ENCODE results near the gene BRMS1. TPM values are rescaled to one million over a fixed set of nuclear protein-coding genes. Genes with fewer than 3 reads are reported as not detected.
"Not testable (repeated sequence)": the region's sequence is repeated elsewhere in the genome, so short reads cannot be mapped to it uniquely, and the experiment has no call there.

The BRMS1 gene
- total RNA-seq, 1 donor from 2014 or later = 45.9 TPM

DNA sequence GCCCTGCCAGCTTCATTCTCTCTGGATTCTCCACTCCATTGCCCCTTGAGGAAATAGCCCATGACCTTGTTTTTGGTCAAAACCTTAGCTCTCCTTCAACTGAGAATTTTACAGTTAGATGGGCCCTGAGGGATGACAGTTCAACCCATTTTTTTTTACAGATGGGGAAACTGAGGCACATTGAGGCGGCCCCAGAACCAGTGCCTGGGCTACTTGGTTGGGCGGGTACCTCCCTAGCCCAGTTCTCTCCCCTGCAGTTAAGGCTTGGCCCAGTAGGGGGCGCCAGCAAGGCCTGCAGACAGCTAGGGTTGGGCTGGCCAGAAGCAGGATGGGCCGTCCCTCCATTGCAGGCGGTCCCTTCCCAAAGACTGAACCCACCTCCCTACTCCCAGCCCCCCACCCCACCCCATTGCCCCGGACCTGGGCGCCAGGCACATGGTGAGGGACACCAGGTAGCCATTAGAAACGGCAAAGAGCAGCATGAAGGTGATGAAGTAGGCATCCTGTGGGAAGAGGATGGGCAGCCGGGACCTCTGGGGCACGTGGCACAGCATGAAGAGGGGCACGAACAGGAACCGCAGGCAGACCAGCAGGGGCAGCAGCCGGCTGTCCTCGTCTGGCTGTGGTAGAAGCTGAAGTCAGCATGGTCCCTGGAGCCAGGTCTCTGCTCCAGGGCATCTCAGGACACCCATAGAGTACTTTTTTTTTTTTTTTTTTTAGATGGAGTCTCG lies 19.1 kb upstream of the BRMS1 start:
- no peak for DNase-seq (ENCODE audit: low read depth)

DNA sequence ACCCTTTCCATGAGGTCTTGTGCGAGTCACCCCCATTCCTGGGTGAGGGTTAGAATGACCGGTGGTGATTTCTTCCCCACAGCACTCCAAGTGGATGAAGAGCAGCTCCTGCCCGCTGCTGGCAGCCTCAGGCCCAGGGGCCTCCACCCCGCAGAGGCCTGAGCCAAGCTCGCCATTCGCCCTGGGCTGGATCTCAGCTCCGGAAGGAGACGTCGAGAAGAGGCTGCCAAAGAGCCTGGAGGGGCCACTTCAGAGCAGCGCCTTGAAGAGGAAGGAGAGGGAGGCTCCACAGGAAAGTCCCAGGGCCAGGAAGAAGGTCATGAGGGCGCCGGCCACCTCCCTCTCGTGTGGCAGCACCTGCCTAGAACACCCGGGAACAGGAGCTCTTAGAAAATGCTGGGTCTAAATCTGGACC lies 18.3 kb upstream of the BRMS1 start:
- no peak for DNase-seq (ENCODE audit: low read depth)

DNA sequence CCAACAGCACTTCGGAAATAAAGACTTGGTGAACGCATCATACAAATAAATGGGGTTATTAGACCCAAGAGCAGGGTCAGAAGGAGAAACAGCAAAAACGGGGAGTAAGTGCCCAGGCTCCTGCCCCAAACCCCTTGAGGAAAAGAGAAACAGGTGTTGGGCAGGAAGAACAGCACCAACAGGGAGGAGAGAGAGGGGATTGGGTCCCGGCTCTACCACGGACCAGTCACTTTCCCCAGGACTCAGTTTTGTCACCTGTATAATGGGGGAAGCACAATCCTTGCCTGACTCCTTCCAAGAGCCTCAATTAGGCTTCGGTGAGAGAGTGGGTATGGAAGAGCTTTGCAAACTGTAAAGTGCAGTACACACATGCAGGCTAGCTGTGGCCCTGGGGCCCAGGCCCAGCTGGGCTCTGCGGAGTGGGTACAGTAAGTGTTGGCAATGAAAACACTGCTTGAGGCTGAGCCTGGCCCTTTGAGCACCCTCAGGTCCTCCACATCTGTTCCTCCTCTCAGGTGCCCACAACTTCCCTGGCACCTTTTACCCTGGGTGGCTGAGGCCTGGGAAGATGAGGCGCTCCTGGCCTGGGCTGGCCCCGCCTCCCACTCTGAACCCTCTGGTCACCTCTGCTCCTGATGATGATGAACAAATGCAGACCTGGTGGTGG lies 17.7 kb upstream of the BRMS1 start:
- DNase-seq (ENCODE audit: low read depth) = no peak

DNA sequence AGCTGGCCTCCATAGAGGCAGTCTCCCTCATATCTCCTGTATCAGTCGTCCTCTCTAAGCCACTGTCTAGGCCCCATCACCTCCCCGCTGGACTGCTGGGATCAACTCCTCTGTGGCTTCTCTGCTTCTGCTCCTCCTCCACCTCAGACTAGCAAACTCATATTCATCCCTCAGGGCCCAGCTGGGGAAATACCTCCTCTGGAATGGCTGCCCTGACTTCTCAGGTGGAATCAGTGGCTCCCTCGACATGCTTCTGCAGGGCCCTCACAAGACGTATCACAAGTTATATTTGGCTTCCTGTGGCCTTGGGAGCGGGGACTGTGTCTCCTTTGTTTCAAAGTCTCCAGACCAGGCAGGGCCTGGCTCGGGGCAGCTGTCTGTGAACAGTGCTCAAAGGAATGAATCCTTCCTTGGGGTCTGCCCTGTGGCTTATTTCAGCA lies 16.6 kb upstream of the BRMS1 start:
- peak; percentile 76 for DNase-seq (ENCODE audit: low read depth)

DNA sequence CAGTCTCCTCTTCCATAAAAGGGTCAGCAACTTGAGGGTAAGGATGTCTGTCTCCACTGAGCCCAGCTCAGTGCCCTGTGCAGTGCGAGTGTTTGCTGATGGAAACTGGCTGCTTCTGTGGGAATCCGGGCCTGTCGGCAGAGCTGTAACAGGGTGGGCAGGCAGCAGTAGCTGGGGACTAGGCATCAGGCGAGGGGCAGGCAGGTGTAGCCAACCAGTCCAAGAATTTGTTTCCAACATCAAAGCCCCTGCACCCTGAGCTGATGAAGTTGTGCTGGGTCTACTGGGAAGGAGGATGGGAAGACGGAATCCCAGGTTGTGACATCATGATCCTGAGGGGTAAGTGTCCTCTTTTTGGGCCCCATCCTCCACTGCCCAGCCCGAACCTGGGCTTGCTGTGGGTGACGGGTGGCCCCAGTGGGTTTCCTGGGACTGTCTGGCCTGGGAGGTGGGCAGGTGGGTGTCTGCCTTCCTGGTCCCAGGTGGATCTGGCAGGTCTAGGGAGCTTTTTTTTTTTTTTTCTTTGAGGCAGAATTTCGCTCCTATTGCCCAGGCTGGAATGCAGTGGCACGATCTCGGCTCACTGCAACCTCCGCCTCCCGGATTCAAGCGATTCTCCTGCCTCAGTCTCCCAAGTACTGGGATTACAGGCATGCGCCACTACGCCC lies 15.6 kb upstream of the BRMS1 start:
- no peak for DNase-seq (ENCODE audit: low read depth)

DNA sequence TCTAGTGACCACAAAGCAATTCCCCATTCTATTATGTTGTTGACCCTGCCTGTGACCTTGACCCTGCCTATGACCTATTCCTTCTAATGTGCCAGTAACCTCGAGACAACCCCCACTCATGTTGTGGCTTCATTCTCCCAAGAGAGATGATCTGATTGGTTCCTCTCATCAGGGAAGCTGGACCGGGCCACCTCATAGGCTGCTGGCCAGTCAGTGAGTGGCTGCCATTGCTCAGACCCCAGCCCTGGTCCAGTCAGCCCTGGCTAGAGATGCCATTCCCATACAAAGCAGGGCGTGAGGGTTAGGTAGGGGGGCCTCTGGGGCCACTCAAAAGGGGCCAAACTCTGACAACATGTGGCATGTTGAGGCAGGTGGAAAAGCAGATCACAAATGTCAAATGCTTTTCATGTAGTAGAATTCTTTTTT lies 14.8 kb upstream of the BRMS1 start:
- no peak for DNase-seq (ENCODE audit: low read depth)

DNA sequence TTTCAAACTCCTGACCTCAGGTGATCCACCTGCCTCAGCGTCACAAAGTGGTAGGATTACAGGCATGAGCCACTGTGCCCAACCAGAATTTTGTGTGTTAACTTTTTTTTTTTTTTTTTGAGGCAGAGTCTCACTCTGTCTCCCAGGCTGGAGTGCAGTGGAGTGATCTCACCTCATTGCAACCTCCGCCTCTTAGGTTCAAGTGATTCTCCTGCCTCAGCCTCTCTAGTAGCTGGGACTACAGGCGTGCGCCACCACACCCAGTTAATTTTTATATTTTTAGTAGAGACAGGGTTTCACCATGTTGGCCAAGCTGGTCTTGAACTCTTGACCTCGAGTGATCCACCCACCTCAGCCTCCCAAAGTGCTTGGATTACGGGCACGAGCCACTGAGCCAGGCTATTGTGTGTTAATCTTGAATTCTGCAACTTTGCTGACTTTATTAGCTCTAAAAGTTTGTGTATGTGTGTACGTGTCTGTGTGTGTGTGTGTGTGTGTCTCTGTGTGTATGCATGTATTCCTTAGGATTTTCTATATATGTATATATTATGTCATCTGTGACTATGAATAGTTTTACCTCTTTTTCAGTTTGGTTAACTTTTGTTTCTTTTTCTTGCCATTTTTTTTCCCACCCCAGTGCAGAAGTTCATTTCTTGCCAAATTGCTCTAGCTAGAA lies 5.8 kb upstream of the BRMS1 start:
- DNase-seq (ENCODE audit: low read depth) = not testable (repeated sequence)

DNA sequence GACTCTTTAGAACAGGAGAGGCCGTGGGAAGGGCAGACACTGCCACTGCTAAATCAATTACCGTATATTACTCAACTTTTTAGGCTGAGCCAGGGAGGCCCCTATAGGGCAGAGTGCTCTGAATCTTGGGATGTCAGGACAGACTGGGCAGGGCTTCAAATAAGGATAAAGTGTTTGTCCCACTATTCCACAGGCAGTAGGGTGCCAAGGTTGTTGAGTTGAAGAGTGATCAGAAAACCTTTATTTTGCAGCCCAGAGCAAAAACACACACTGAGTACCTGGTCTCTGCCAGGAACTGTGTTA lies 4.1 kb upstream of the BRMS1 start:
- no peak for DNase-seq (ENCODE audit: low read depth)

DNA sequence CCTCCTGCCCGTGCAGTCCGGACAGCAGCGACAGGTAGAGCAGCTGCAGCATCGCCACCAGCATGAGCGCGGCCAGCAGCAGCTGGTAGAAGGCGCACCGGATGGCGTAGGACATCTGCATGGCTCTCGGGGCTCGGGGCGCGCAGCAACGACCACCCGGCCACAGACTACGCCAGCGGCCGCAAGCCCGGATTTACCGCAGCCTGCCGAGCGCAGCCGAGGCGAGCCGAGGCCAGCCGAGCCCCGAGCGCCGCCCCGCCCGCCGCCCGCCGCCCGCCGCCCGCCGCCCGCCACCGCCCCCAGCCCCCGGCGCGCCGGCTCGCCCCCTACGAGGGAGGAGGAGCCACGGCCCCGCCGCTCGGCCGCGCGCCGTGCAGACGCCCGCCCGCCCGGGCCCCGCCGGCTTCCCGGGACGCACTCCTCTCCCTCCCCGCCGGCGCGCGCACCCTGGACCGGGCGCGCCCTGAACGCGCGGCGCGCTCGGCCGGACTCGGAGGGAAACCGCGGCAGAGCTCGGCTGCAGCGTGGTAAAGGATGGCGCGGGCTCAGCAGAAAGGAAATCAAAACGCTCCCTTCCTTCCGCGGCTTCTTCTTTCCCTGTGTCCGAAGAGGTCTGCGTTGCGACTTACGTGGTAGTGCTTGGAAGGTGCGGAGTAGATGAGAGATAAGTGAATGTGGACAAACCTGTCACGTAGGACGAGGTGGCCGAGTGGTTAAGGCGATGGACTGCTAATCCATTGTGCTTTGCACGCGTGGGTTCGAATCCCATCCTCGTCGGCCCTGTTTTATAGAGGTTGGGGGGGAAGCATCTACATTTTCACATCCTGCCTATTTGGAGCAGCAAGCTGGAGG lies 2.7 kb upstream of the BRMS1 start, which contains the start of gene B4GAT1:
Gene B4GAT1 (minus strand): TSS at position 205 of the 852 bp plus-strand sequence. CDS start 84 bp downstream, at position 121.
- peak; percentile 86 for DNase-seq (ENCODE audit: low read depth)

DNA sequence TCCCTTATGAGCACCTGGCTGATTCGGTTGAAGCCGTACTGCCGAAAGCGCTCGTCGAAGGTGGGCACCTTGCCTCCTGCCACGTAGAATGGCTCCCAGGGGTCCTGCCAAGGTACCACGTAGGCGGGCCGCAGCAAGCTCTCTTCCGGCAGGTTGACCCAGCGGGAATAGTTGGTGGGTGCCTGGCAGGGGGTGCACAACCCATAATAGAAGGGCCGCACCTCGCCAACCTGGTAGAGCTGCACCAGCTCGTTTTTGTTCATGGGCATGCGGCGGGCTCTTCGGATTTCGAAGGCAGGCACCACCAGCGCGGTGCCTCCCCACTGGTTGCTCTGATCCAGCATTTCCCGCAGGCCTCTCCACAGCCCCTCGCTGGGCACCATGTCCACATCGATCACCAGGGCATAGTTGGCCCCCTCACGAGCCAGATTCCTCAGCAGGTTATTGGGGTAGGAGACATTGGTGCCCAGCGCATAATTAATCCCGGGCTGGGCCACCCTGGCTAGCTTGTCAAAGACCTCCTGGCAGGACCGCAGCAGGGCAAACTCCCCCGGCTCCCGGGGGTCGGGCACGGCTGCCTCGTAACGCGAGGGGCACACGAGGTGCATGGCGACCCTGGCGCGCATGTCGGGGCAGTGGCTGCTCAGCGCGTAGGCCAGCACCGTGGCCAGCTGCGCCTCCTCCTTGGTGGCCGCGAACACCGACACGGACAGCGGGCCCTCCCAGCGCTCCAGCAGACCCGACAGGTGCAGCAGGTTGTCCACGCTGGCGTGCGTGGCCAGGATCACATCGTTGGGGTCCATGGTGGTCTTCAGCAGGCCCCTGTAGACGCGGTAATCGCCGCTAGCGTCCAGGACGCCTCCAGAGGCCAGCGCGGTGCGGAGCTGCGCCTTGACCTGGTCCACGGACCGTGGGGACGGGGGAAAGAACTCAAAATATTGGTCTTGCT lies 1.8 kb upstream of the BRMS1 start:
- DNase-seq (ENCODE audit: low read depth) = no peak

DNA sequence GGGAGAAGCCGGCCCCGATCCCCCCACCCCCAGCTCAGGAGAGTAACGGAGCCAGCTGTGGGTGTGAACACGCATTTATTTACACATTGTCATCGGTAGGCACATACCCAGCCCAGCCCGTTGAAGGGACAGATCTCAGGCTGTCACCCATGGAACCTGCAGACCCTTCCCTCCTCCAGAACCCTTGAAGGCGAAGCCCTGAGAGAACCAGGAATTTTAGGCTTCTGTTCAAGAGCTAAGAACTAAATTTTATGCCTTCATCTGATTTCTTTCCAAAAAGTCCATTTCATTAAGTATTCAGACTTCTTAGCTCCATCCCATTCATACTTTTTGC lies 379 bp upstream of the BRMS1 start:
- DNase-seq (ENCODE audit: low read depth) = no peak

DNA sequence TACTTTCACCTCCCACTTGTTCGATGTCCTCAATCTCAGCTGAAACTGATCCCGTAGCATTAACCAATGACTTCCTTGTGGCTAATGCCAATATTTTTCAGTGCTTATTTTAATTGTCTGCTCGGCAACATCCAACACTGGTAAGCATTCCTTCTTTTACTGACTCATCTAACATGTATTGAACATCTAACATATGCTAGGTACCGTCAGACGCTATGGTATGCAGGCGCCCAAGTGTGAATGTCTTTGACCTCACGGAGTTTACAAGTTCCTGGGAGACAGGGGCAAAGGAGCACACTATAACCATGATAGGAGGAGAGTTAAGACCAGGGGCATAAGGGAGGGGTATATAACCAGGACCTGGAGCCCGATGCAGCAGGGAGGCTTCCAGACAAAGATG lies 1.7 kb downstream of the BRMS1 start:
- no peak for DNase-seq (ENCODE audit: low read depth)

DNA sequence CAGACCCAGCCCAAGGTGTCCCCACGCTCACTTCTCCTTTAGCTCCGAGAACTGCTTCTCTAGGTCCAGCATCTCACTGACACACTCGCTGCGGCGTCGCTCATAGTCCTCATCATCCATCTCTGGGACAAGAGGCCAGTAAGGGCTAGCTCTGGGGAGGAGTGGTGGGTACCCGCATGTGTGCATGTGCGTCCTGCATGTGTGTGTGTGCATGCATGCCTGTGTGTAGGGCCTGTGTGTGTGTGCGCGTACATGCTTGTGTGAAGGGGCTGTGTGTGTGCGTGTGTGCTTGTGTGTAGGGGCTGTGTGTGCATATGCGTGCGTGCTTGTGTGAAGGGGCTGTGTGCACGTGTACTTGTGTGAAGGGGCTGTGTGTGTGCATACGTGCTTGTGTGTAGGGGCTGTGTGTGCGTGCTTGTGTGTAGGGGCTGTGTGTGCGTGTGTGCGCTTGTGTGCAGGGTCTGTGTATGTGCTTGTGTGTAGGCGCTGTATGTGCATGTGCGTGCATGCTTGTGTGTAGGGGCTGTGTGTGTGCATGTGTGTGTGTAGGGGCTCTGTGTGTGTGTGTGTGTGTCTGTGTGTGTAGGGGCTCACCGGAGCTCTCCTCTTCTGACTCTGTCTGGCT lies 3.3 kb downstream of the BRMS1 start:
- DNase-seq (ENCODE audit: low read depth) = no peak

DNA sequence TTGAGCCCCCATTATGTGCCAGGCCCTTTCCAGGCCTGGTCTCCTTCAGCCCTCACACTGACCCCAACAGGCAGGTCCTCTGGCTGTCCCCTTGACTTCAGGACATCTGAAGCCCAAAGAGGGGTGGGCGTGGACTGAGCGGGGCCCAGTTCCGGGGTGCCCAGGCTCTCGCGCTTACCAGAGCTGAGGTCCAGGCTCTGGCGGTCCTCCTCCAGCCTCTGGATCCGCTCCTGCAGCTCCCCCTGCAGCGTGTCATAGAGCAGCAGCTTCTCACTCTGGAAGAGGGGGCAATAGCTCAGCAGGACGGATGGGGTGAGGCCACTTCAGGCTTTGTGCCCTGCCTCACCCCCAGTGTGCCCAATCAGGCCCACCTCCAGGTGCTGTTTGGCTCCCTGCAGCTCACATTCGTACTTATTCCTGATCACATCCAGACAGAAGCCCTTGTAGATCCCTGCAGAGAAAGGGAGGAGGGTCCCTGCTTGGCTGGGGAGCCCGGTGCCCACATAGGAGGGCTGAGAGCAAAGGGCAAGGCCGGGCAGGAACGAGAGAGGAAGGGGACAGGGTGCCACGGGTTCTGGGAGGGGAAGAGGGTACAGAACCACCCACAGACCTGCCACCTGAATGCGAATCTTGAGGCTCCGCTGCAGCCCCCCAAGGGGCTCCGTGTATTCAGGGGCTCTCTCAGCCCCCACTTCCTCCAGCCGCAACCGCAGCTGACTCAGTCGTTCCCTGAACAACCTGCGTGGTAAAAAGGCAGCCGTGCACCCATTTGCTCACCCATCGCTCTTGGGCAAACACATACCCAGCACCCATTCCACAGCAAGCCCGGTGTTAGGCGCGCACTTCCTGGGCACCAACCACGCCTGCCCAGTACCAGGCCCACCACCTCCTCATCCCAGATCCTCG lies 4.1 kb downstream of the BRMS1 start:
- no peak for DNase-seq (ENCODE audit: low read depth)

DNA sequence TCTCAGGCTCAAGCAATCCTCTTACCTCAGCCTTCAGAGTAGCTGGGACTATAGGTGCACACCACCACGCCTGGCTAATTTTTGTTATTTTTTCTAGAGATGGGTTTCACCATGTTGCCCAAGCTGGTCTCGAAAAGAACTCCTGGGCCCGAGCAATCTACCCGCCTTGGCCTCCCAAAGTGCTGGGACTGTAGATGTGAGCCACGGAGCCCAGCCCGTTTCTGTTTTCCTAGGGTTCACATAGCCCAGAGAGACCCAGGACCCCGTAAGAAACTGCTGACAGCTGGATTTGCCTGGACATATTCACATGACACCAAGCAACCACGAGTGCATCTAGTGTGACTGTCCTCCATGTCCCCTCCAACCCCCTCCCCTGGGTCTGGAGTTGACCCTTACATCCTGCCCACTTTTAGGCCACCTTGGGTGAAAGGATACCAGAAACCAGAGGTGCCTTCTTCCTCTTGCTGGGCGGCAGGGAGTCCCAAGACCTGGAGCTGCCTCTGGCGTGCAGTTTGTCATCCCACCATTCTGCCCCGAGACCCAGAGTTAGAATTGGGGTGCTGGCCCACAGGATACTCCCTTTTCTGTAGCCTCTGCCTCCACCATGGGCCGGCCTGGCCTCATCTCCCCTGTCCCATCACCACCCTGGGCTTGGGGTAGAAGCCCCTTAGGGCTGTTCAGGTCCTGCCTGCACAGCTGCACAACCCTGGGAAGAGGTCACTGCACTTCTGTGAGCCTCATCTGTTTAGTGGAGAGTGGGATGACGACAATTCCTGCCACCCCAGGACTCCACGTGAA lies 5.0 kb downstream of the BRMS1 start:
- no peak for DNase-seq (ENCODE audit: low read depth)

DNA sequence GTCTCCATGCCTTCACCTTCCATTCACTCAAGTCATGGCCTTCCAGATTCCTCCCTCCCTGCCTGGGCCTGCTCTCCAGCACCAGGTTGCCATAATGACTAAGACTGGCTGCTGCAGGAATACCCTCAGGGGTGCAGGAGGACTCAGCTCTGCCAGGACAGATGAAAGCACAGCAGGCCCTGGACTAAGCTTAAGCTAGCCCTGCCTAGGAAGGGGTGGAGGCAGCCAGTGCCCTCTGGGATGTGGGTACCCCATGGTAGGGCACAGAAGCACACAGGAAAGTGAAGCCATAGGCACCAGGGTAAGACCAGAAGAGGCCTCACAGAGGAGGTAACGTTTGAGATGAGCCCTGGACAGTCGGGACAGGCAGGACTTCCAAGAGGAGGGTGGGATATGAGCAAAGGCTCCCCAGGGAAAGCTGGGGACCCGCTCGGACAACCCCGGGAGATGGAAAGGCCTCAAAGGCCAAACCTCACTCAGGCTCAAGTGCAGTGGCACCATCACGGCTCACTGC lies 5.7 kb downstream of the BRMS1 start:
- DNase-seq (ENCODE audit: low read depth) = no peak
